Neuronal stem cell (in vitro differentiated cells): ENCODE data around the gene HOXC9.

ENCODE experiments used
- DNase-seq: peaks from one replicate; pipeline ENCODE4 v3.0.0-alpha.2; 2013; ENCODE audit warnings: low spot score
- H2AFZ ChIP-seq: one replicate; pipeline ENCODE4 v1.6.1; 2013; ENCODE audit warnings: mild to moderate bottlenecking, low read length, inconsistent platforms
- H2AK5ac ChIP-seq: 2 replicates; pipeline ENCODE4 v1.6.1; 2013; ENCODE audit warnings: low read depth, mild to moderate bottlenecking, inconsistent platforms, low read length, moderate library complexity, mixed read lengths
- H2BK120ac ChIP-seq: 2 replicates; pipeline ENCODE4 v1.6.1; 2013; ENCODE audit warnings: low read depth, mild to moderate bottlenecking, inconsistent platforms, low read length, moderate library complexity, mixed read lengths
- H2BK12ac ChIP-seq: one replicate; pipeline ENCODE4 v1.6.1; 2013; ENCODE audit warnings: low read length, inconsistent platforms
- H2BK15ac ChIP-seq: 2 replicates; pipeline ENCODE4 v1.6.1; 2013; ENCODE audit warnings: mild to moderate bottlenecking, low read length, inconsistent platforms, mixed read lengths
- H2BK5ac ChIP-seq: one replicate; pipeline ENCODE4 v1.6.1; 2013; ENCODE audit warnings: inconsistent platforms, mild to moderate bottlenecking, low read length, moderate library complexity
- H3K14ac ChIP-seq: one replicate; pipeline ENCODE4 v1.6.1; 2013; ENCODE audit warnings: low read length, inconsistent platforms
- H3K18ac ChIP-seq: 2 replicates; pipeline ENCODE4 v1.6.1; 2013; ENCODE audit warnings: low read length, inconsistent platforms
- H3K23ac ChIP-seq: 2 replicates; pipeline ENCODE4 v1.6.1; 2013; ENCODE audit warnings: low read depth, mild to moderate bottlenecking, mixed read lengths, low read length, inconsistent platforms; ENCODE audit not compliant: poor library complexity
- H3K27ac ChIP-seq: replicated peaks from 3 replicates; pipeline ENCODE4 v1.5.1; 2013; ENCODE audit warnings: low read length, inconsistent platforms
- H3K27me3 ChIP-seq, 3 experiments: 2 replicates each; pipeline ENCODE4 v1.6.1; 2013; ENCODE audit warnings: low read length in 3 of 3, mild to moderate bottlenecking in 2 of 3, inconsistent platforms in 1 of 3, low read depth in 1 of 3, mixed read lengths in 1 of 3, moderate library complexity in 1 of 3; ENCODE audit not compliant: control insufficient read depth in 3 of 3, insufficient read depth in 3 of 3
- H3K36me3 ChIP-seq, 2 donors: replicated peaks in 1 of 2; 2 replicates each; pipeline ENCODE4 v1.6.1; 2013; ENCODE audit warnings: low read length in 2 of 2; ENCODE audit not compliant: control insufficient read depth in 2 of 2, insufficient read depth in 2 of 2
- H3K4ac ChIP-seq: 2 replicates; pipeline ENCODE4 v1.6.1; 2013; ENCODE audit warnings: inconsistent platforms, mild to moderate bottlenecking, low read length, moderate library complexity
- H3K4me1 ChIP-seq, 2 donors: 1 replicate in 1 of 2; 2 replicates in 1 of 2; pipeline ENCODE4 v1.6.1; 2013; ENCODE audit warnings: low read length in 2 of 2, low read depth in 1 of 2; ENCODE audit not compliant: control insufficient read depth in 2 of 2, insufficient read depth in 1 of 2
- H3K4me2 ChIP-seq: one replicate; pipeline ENCODE4 v1.6.1; 2013; ENCODE audit warnings: mild to moderate bottlenecking, low read length, inconsistent platforms; ENCODE audit not compliant: insufficient read depth, poor library complexity, severe bottlenecking
- H3K4me3 ChIP-seq, 2 donors: 2 replicates each; pipeline ENCODE4 v1.5.1; 2013; ENCODE audit warnings: low read length in 2 of 2, mild to moderate bottlenecking in 2 of 2, inconsistent platforms in 1 of 2, moderate library complexity in 1 of 2
- H3K79me1 ChIP-seq: one replicate; pipeline ENCODE4 v1.6.1; 2013; ENCODE audit warnings: low read depth, mild to moderate bottlenecking, inconsistent platforms, low read length, moderate library complexity
- H3K9ac ChIP-seq: one replicate; pipeline ENCODE4 v1.6.1; 2013; ENCODE audit warnings: mild to moderate bottlenecking, low read depth, low read length, inconsistent platforms; ENCODE audit not compliant: poor library complexity
- H3K9me3 ChIP-seq, 2 donors: replicated peaks in 1 of 2; 2 replicates each; pipeline versions ENCODE3 to v1.6.1; 2013; ENCODE audit warnings: low read length in 2 of 2, mild to moderate bottlenecking in 2 of 2, inconsistent platforms in 1 of 2, low read depth in 1 of 2, mixed read lengths in 1 of 2, moderate library complexity in 1 of 2; ENCODE audit not compliant: control insufficient read depth in 2 of 2, insufficient read depth in 1 of 2
- H4K8ac ChIP-seq: one replicate; pipeline ENCODE4 v1.6.1; 2013; ENCODE audit warnings: low read depth, mild to moderate bottlenecking, inconsistent platforms, low read length, moderate library complexity
- H4K91ac ChIP-seq: one replicate; pipeline ENCODE4 v1.6.1; 2013; ENCODE audit warnings: low read length, low read depth, mild to moderate bottlenecking, inconsistent platforms; ENCODE audit not compliant: poor library complexity
- WGBS, 2 donors: extraction: QIAGEN DNeasy Blood & Tissue Kit; methylation state at CpG; one replicate each; pipeline ENCODE4 v1.1.7; 2013; ENCODE audit warnings: missing lambda C conversion rate in 2 of 2, mixed read lengths in 1 of 2; ENCODE audit not compliant: insufficient read length in 2 of 2, insufficient replicate concordance in 1 of 2; ENCODE audit errors: extremely low coverage in 2 of 2; 5-methylcytosine and 5-hydroxymethylcytosine counted together

HOXC9 gene

GRCh38 chr12:53983950-53984572 is 15.9 kb upstream of the HOXC9 start:
- H3K36me3 ChIP-seq: no peaks in the 10 kb centered on the region

GRCh38 chr12:53984901-53985691 is 14.9 kb upstream of the HOXC9 start, which contains the start of gene HOXC10:
Gene HOXC10 (plus strand): TSS chr12:53985146. CDS start chr12:53985260, 114 bp downstream.
- H4K91ac ChIP-seq: no peak within 1 kb of the TSS
- no peak within 1 kb of the TSS for H2BK15ac ChIP-seq
- H3K4ac ChIP-seq: no peak within 1 kb of the TSS
- H3K23ac ChIP-seq: peak within 1 kb of the TSS; percentile 56
- no peak within 1 kb of the TSS for H3K9ac ChIP-seq
- H3K4me3 ChIP-seq: no peak within 1 kb of the TSS
- H4K8ac ChIP-seq: no peak within 1 kb of the TSS
- peaks cover 60 to 99% (median 98%) of the 10 kb centered on the region in 3 experiments for H3K27me3 ChIP-seq
- peak within 1 kb of the TSS; percentile 71 for H2AFZ ChIP-seq
- H3K79me1 ChIP-seq: no peaks in the 10 kb centered on the region
- no peak within 1 kb of the TSS for H3K27ac ChIP-seq
- H2AK5ac ChIP-seq: no peak within 1 kb of the TSS
- no peak within 1 kb of the TSS for H3K4me2 ChIP-seq
- H2BK5ac ChIP-seq: no peak within 1 kb of the TSS
- H3K14ac ChIP-seq: no peak within 1 kb of the TSS
- no CpG with 5 or more reads among the region's 55 CpGs for WGBS, 2 donors
- DNase-seq: no peak
- H3K9me3 ChIP-seq: peaks cover 0 to 17% of the 10 kb centered on the region in 2 donors
- no peaks in the 10 kb centered on the region for H3K36me3 ChIP-seq
- no peak within 1 kb of the TSS for H2BK12ac ChIP-seq
- no peak within 1 kb of the TSS for H2BK120ac ChIP-seq
- peaks cover 0 to 3% of the 10 kb centered on the region in 2 donors for H3K4me1 ChIP-seq
- H3K18ac ChIP-seq: no peak within 1 kb of the TSS

More at GRCh38 chr12:53983950-53984572, 15.9 kb upstream of the HOXC9 start:
- no CpG with 5 or more reads among the region's 30 CpGs for WGBS, 2 donors
- Histone ChIP-seq H4K91ac (no peak overlapping the region), H3K27me3 (peaks cover 55 to 99% (median 98%) of the 10 kb centered on the region in 3 experiments), H3K9ac (no peak overlapping the region), H2AK5ac (no peak overlapping the region), H3K23ac (no peak overlapping the region), H3K4me3 (no peak overlapping the region), H3K4me1 (peaks cover 0 to 3% of the 10 kb centered on the region in 2 donors), H3K4ac (no peak overlapping the region), H3K18ac (no peak overlapping the region), H2AFZ (no peak overlapping the region), H3K9me3 (peaks cover 0 to 17% of the 10 kb centered on the region in 2 donors), H2BK15ac (no peak overlapping the region), H2BK12ac (no peak overlapping the region), H2BK5ac (no peak overlapping the region), H3K4me2 (no peak overlapping the region), H4K8ac (no peak overlapping the region), H3K79me1 (no peaks in the 10 kb centered on the region), H2BK120ac (no peak overlapping the region), H3K27ac (no peak overlapping the region), H3K14ac (no peak overlapping the region)
- DNase-seq: no peak

DNA sequence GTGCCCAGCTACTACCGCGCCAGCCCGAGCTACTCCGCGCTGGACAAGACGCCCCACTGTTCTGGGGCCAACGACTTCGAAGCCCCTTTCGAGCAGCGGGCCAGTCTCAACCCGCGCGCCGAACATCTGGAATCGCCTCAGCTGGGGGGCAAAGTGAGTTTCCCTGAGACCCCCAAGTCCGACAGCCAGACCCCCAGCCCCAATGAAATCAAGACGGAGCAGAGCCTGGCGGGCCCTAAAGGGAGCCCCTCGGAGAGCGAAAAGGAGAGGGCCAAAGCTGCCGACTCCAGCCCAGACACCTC is 14.3 kb upstream of the HOXC9 start:
- Histone ChIP-seq H3K4ac (no peak overlapping the region), H2BK12ac (no peak overlapping the region), H2BK120ac (no peak overlapping the region), H2AK5ac (no peak overlapping the region), H2BK15ac (no peak overlapping the region), H3K4me2 (no peak overlapping the region), H2AFZ (peak overlapping the region; percentile 71), H3K4me3 (no peak overlapping the region), H3K9me3 (peaks cover 0 to 17% of the 10 kb centered on the region in 2 donors), H3K4me1 (peaks cover 0 to 3% of the 10 kb centered on the region in 2 donors), H4K91ac (no peak overlapping the region), H3K27me3 (peaks cover 61 to 100% (median 99%) of the 10 kb centered on the region in 3 experiments), H2BK5ac (no peak overlapping the region), H3K36me3 (no peaks in the 10 kb centered on the region), H3K79me1 (no peaks in the 10 kb centered on the region), H3K14ac (no peak overlapping the region), H4K8ac (no peak overlapping the region), H3K9ac (no peak overlapping the region), H3K27ac (no peak overlapping the region), H3K18ac (no peak overlapping the region), H3K23ac (peak overlapping the region; percentile 56)
- no CpG with 5 or more reads among the region's 21 CpGs for WGBS, 2 donors
- no peak for DNase-seq

DNA sequence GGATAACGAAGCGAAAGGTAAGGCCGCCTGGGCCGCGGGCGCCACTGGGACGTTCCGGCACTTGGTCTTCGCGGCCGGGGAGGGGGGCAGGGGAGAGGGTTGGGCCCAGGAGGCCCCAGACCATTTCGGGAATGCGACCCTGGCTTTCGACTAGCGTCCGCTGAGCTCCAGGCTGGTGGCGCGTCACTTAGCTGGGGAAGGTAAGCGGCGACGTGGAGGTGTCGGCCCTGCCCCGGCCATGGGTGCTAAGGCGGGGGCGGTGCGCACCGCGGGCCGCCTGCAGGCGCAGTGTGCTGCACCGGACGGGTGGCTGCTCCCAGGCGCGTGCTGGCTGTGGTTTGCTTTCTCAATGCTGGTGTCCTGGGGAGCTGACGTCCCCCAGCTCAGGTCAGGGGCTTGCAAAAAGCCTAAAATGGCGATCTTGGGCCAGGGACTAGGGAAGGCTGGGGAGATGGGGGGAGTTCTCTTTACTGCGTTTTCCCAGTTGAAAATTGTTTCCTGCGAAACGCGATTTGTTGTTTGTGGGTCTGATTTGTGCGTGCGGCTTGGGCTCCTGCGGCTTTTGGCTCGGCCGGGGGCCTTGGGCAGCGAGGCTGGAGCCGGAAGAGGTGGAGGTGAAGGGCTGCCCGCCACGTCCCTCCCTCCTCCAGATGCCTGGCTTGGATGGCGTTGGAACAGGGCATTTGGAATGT is 13.8 kb upstream of the HOXC9 start:
- no peaks in the 10 kb centered on the region for H3K36me3 ChIP-seq
- H2BK12ac ChIP-seq: no peak overlapping the region
- peak overlapping the region; percentile 71 for H2AFZ ChIP-seq
- WGBS, 2 donors: no CpG with 5 or more reads among the region's 50 CpGs
- no peaks in the 10 kb centered on the region for H3K79me1 ChIP-seq
- H3K4me1 ChIP-seq: peaks cover 0 to 3% of the 10 kb centered on the region in 2 donors
- DNase-seq: no peak
- H2BK120ac ChIP-seq: no peak overlapping the region
- peaks cover 0 to 17% of the 10 kb centered on the region in 2 donors for H3K9me3 ChIP-seq
- no peak overlapping the region for H4K8ac ChIP-seq
- no peak overlapping the region for H3K14ac ChIP-seq
- H3K4ac ChIP-seq: no peak overlapping the region
- H3K18ac ChIP-seq: no peak overlapping the region
- H3K4me3 ChIP-seq: no peak overlapping the region
- no peak overlapping the region for H2BK15ac ChIP-seq
- peaks cover 62 to 100% (median 99%) of the 10 kb centered on the region in 3 experiments for H3K27me3 ChIP-seq
- H3K9ac ChIP-seq: no peak overlapping the region
- peak overlapping the region; percentile 60 for H3K23ac ChIP-seq
- H4K91ac ChIP-seq: no peak overlapping the region
- H2AK5ac ChIP-seq: no peak overlapping the region
- H3K4me2 ChIP-seq: no peak overlapping the region
- no peak overlapping the region for H2BK5ac ChIP-seq
- no peak overlapping the region for H3K27ac ChIP-seq
